ENCODE data around the gene CC2D2B.

CC2D2B gene

DNA sequence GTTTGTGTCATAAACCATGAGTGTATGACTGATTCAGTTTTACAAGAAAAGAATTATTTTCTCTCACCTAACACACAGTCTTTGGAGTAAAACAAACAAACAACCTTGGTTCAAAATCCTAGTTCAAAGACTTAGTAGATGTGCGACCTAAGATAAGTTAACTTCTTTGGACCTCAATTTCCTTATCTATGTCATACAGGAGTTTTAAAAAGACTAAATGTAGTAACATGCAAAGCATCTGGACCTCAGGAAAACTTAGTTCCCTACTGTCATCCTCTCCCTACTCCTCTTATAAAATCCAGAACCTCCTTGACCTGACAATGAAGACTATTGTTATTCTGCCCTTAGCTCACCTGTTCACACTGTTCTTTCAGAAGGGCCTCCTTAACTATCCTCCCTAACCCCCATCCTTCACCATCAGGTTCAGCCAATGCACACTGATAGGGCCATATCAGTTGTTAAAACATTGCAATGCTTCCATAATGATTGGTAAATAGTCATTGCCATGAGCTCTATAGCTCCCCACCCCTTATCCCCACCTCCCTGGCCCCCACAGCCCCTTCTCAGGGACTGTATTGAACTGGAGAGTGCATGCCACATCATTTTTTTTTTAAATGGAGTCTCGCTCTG lies 106.8 kb downstream of the CC2D2B start:
- no peak for ATAC-seq
- no peak for TF ChIP-seq ZC3H10 (CRISPR knock-in tag; IDR thresholded peaks at IDR 0.05)
- no peak for TF ChIP-seq ESRRG (CRISPR knock-in tag; IDR thresholded peaks at IDR 0.05)
- TF ChIP-seq SNAI2 (CRISPR knock-in tag; IDR thresholded peaks at IDR 0.05): no peak
- no peak for TF ChIP-seq ZFP30 (CRISPR knock-in tag; IDR thresholded peaks at IDR 0.05)
- no peak for TF ChIP-seq CREB5 (CRISPR knock-in tag; IDR thresholded peaks at IDR 0.05; ENCODE audit: low read depth)
- no peak for TF ChIP-seq CSRNP3 (CRISPR knock-in tag; IDR thresholded peaks at IDR 0.05)
- TF ChIP-seq ZNF70 (CRISPR knock-in tag; IDR thresholded peaks at IDR 0.05): no peak

DNA sequence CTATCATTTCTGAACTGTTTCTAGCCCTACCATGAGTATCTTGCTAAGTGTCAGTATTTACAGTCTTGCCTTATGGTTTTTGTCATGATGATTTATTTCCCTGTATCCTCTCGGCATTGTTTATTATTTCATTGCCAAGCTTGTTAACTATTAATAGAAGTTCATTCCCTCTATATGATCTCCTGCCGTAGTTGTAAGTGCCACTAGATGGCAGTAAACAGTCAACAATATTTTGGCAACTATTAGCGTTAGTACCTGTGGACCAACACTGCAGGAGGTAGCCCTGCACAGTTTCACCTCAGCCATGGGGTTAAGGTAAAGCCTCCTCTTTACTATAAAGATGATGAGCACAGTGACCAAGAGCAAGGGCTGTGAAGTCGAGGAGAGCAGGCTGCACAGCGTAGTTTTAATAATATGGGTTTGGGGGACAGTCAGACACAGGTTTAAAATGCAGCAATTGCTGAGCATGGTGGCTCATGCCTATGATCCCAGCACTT lies 109.5 kb downstream of the CC2D2B start:
- ATAC-seq: peak; percentile 98
- TF ChIP-seq ISL1 (CRISPR knock-in tag; IDR thresholded peaks at IDR 0.05) (no peak), PPARA (CRISPR knock-in tag; IDR thresholded peaks at IDR 0.05; ENCODE audit: borderline replicate concordance) (no peak), ARNTL (CRISPR knock-in tag; IDR thresholded peaks at IDR 0.05; ENCODE audit: borderline replicate concordance, low read depth) (no peak), ZC3H10 (CRISPR knock-in tag; IDR thresholded peaks at IDR 0.05) (no peak), BACH2 (CRISPR knock-in tag; IDR thresholded peaks at IDR 0.05; ENCODE audit: borderline replicate concordance) (no peak), TOX (CRISPR knock-in tag; IDR thresholded peaks at IDR 0.05; ENCODE audit: borderline replicate concordance) (no peak), TCF4 (CRISPR knock-in tag; IDR thresholded peaks at IDR 0.05; ENCODE audit: borderline replicate concordance) (no peak), CSRNP3 (CRISPR knock-in tag; IDR thresholded peaks at IDR 0.05) (no peak), ZNF70 (CRISPR knock-in tag; IDR thresholded peaks at IDR 0.05) (no peak), CSDC2 (CRISPR knock-in tag; IDR thresholded peaks at IDR 0.05) (no peak), RARB (CRISPR knock-in tag; IDR thresholded peaks at IDR 0.05) (no peak), ZFP3 (CRISPR knock-in tag; IDR thresholded peaks at IDR 0.05) (no peak), ESRRG (CRISPR knock-in tag; IDR thresholded peaks at IDR 0.05) (no peak)
- TF ChIP-seq, protein P1, sequence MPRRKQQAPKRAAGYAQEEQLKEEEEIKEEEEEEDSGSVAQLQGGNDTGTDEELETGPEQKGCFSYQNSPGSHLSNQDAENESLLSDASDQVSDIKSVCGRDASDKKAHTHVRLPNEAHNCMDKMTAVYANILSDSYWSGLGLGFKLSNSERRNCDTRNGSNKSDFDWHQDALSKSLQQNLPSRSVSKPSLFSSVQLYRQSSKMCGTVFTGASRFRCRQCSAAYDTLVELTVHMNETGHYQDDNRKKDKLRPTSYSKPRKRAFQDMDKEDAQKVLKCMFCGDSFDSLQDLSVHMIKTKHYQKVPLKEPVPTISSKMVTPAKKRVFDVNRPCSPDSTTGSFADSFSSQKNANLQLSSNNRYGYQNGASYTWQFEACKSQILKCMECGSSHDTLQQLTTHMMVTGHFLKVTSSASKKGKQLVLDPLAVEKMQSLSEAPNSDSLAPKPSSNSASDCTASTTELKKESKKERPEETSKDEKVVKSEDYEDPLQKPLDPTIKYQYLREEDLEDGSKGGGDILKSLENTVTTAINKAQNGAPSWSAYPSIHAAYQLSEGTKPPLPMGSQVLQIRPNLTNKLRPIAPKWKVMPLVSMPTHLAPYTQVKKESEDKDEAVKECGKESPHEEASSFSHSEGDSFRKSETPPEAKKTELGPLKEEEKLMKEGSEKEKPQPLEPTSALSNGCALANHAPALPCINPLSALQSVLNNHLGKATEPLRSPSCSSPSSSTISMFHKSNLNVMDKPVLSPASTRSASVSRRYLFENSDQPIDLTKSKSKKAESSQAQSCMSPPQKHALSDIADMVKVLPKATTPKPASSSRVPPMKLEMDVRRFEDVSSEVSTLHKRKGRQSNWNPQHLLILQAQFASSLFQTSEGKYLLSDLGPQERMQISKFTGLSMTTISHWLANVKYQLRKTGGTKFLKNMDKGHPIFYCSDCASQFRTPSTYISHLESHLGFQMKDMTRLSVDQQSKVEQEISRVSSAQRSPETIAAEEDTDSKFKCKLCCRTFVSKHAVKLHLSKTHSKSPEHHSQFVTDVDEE (CRISPR knock-in tag; IDR thresholded peaks at IDR 0.05): no peak
- TF ChIP-seq, protein P2, sequence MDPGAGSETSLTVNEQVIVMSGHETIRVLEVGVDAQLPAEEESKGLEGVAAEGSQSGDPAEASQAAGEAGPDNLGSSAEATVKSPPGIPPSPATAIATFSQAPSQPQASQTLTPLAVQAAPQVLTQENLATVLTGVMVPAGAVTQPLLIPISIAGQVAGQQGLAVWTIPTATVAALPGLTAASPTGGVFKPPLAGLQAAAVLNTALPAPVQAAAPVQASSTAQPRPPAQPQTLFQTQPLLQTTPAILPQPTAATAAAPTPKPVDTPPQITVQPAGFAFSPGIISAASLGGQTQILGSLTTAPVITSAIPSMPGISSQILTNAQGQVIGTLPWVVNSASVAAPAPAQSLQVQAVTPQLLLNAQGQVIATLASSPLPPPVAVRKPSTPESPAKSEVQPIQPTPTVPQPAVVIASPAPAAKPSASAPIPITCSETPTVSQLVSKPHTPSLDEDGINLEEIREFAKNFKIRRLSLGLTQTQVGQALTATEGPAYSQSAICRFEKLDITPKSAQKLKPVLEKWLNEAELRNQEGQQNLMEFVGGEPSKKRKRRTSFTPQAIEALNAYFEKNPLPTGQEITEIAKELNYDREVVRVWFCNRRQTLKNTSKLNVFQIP (CRISPR knock-in tag; IDR thresholded peaks at IDR 0.05; ENCODE audit: borderline replicate concordance, low read depth): no peak

GRCh38 chr10:96021332-96021731 lies 113.6 kb downstream of the CC2D2B start:
- no peak for TF ChIP-seq OSR1 (CRISPR knock-in tag; IDR thresholded peaks at IDR 0.05)
- TF ChIP-seq GLIS3 (CRISPR knock-in tag; IDR thresholded peaks at IDR 0.05): no peak
- TF ChIP-seq PPARA (CRISPR knock-in tag; IDR thresholded peaks at IDR 0.05; ENCODE audit: borderline replicate concordance): no peak
- TF ChIP-seq ISL1 (CRISPR knock-in tag; IDR thresholded peaks at IDR 0.05): no peak
- no peak for TF ChIP-seq SNAI2 (CRISPR knock-in tag; IDR thresholded peaks at IDR 0.05)
- no peak for TF ChIP-seq ZNF8 (CRISPR knock-in tag; IDR thresholded peaks at IDR 0.05)
- no peak for TF ChIP-seq TOX (CRISPR knock-in tag; IDR thresholded peaks at IDR 0.05; ENCODE audit: borderline replicate concordance)
- no peak for TF ChIP-seq ARNTL (CRISPR knock-in tag; IDR thresholded peaks at IDR 0.05; ENCODE audit: borderline replicate concordance, low read depth)
- TF ChIP-seq, protein P2 (CRISPR knock-in tag; IDR thresholded peaks at IDR 0.05; ENCODE audit: borderline replicate concordance, low read depth): no peak
- TF ChIP-seq ZFP30 (CRISPR knock-in tag; IDR thresholded peaks at IDR 0.05): no peak
- no peak for TF ChIP-seq CREB5 (CRISPR knock-in tag; IDR thresholded peaks at IDR 0.05; ENCODE audit: low read depth)
- no peak for TF ChIP-seq ZNF565 (CRISPR knock-in tag; conservative IDR thresholded peaks at IDR 0.05; ENCODE audit: low read depth)
- ATAC-seq: no peak

Measured in SK-N-SH treated with all-trans-retinoic acid at 6 μM for 48 hours (cell line).